Mononuclear cell (primary cell): ENCODE data around the gene KERA. TPM values are rescaled to one million over a fixed set of nuclear protein-coding genes. Genes with fewer than 3 reads are reported as not detected.

Experiments
- H3K27me3 ChIP-seq: 2 replicates; pipeline ENCODE4 v1.6.0; 2011; ENCODE audit warnings: low read length, control low read depth; ENCODE audit not compliant: insufficient read depth
- H3K4me1 ChIP-seq: 2 replicates; pipeline ENCODE4 v1.5.1; 2011; ENCODE audit warnings: mild to moderate bottlenecking, low read length, control low read depth; ENCODE audit not compliant: insufficient read depth
- H3K4me3 ChIP-seq: 2 replicates; pipeline ENCODE4 v1.5.1; 2011; ENCODE audit warnings: mild to moderate bottlenecking, low read length, moderate library complexity
- H3K9me3 ChIP-seq: 2 replicates; pipeline ENCODE4 v1.5.1; 2011; ENCODE audit warnings: low read depth, mild to moderate bottlenecking, control low read depth, low read length
- total RNA-seq: library from RNA; depleted of rRNA; stranded (reverse); fragments of >200 nt; gene quantifications from one replicate; pipeline ENCODE4 v1.2.3, GENCODE V29; 2012

The KERA gene, protein sequence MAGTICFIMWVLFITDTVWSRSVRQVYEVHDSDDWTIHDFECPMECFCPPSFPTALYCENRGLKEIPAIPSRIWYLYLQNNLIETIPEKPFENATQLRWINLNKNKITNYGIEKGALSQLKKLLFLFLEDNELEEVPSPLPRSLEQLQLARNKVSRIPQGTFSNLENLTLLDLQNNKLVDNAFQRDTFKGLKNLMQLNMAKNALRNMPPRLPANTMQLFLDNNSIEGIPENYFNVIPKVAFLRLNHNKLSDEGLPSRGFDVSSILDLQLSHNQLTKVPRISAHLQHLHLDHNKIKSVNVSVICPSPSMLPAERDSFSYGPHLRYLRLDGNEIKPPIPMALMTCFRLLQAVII
- not detected for total RNA-seq

DNA sequence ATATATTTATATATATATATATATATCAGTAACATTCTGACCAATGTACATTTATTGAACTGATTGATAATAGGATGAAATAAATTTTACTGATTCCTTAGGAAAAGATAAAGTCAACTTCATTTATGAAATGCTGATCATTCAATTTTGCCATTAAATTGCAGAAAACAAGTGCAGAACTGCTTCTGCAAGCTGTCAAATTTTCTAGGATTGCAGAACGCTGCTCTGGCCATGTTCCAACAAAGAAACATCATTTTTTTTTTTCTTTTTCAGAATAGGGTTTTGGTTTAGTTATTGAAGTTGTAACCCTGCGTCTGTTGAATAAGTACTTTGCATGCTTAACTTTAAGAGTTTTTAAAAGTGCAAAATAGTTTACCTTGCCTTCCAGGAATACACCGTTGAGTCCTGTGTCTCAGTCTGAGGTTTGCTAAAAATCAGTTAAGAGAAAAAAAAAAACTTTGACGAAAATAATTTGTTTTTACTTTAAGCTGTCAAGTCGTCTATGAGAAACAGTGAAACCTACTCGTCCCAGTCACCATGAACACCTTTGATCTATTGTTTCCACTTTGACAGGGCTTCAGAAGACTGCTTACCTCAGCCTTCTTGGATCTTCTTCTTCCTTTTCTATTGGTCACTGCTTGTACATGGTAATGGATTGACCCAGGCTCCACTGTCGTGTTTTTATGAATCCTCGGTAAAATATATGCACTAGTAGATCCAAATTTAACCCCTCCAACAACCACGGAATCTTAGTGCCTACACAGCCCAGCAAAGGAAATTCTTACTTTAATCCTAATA lies at the start of gene KERA:
Gene KERA (minus strand): TSS at position 657 of the 798 bp plus-strand sequence. CDS start 1,743 bp downstream, outside the sequence.
- H3K27me3 ChIP-seq = no peaks in the 10 kb centered on the region
- H3K9me3 ChIP-seq = no peaks in the 10 kb centered on the region
- H3K4me1 ChIP-seq = no peaks in the 10 kb centered on the region
- H3K4me3 ChIP-seq = no peak within 1 kb of the TSS

DNA sequence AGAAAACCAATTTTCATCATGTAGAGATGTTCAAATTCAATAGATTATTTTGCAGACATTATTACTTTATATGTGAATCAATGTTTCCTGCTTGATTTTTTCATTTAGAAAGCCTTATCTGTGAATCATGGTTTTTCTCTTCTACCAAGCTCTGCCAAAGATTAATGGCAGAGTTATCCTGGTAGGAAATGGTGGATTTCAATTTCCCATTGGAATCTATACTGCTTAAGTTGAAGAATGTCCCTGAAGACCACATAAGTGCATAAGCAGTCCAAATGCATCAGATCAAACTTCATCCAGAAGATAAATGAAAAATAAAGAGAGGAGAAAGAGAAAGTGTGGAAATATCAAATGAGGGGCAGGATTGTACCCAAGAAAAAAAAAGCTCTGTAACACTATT lies 48.5 kb upstream of the KERA start:
- Histone ChIP-seq H3K9me3 (no peaks in the 10 kb centered on the region), H3K4me3 (no peak overlapping the region), H3K27me3 (no peaks in the 10 kb centered on the region), H3K4me1 (no peaks in the 10 kb centered on the region)

DNA sequence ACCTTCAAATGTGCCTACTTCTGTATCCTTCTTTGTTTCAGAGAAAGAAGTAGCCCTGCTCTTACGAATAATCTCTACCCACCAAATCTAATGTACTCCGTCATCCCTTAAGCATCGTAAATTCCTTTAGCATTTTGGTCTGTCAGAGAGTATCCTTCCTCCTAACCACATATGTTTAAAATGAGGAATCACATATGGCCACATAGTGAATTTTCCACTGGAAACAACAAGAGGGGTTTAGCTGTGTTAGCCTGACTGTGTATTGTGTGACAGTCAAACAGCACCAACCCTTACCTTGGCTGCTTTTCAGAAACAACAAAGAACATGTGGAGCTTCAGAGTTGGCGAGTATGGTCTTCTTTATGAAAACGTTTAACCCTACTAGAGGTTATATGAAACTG lies 48.0 kb upstream of the KERA start:
- H3K9me3 ChIP-seq = no peaks in the 10 kb centered on the region
- no peak overlapping the region for H3K4me3 ChIP-seq
- H3K27me3 ChIP-seq = no peaks in the 10 kb centered on the region
- H3K4me1 ChIP-seq = no peaks in the 10 kb centered on the region

DNA sequence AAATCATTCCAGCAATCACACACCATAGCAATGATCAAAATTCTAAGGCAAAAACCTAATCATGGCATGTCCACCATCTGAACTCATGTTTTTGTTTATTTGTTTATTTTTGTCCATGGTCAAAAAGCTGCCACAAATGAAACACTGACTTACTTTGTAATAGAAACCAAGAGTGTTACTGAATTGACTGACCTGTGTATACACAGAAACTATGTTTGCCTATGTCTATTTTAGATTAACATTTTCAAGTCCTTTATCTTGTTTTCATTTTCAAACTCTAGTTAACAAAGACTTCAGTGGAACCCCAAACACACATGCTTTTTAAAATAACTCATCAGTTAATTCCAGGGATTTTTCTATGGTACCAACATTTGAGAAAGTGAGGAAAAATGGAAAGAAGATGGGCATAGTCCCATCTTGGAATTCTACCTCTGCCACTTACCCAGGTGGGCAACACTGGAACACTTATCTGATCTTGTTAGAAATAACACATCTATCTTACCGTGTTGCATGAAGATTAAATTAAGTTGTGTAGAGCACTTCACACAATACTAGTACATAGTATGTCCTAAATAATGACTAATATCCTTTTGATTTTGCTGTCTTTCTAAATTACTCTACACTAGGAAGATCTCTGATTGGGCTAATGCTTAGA lies 47.1 kb upstream of the KERA start:
- Histone ChIP-seq H3K9me3 (no peaks in the 10 kb centered on the region), H3K4me3 (no peak overlapping the region)

GRCh38 chr12:91103624-91104023 lies 45.8 kb upstream of the KERA start:
- H3K4me3 ChIP-seq = no peak overlapping the region
- H3K27me3 ChIP-seq = no peaks in the 10 kb centered on the region
- H3K4me1 ChIP-seq = no peaks in the 10 kb centered on the region
- no peaks in the 10 kb centered on the region for H3K9me3 ChIP-seq

More for the DNA sequence above, 47.1 kb upstream of the KERA start:
- Histone ChIP-seq H3K27me3 (no peaks in the 10 kb centered on the region), H3K4me1 (no peaks in the 10 kb centered on the region)

DNA sequence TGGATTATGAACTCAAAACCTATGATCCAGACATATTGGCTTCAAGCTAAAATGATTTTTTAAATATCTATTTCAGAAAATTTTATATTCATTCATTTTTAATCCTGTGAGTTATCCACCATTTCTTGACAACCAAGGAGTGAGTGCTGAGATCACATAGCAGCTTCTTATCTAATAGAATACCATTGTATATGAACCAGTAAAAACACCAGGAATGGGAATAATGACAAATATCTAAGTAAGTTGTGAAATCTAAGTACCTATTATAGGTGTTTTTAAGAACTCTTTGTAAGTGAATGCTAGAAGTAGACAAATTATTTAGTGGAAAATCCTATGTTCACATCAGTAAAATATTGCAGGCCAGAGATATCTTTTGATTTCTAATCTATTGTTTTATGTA lies 45.3 kb upstream of the KERA start:
- Histone ChIP-seq H3K27me3 (no peaks in the 10 kb centered on the region), H3K4me3 (no peak overlapping the region), H3K9me3 (no peaks in the 10 kb centered on the region)

DNA sequence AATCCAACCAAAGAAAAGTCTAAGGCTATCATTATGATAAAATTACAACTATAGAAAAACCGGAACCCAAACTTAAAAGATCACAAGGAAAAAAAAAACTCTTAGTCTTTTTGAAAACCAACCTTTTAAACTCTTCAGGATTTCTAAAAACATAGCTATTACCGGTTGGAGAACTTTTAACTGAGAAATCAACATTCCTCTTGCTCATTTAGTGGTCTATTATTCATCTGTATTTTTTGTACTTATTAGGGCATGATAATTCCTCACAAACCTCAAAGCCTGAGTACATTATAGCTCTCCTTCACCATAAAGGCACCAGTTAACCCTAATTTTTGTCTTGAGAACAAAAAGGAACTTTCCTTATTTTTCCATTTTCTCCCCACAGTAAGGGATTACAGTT lies 43.1 kb upstream of the KERA start:
- Histone ChIP-seq H3K27me3 (no peaks in the 10 kb centered on the region), H3K4me3 (no peak overlapping the region), H3K4me1 (no peaks in the 10 kb centered on the region), H3K9me3 (no peaks in the 10 kb centered on the region)

More for the DNA sequence above, 45.3 kb upstream of the KERA start:
- H3K4me1 ChIP-seq = no peaks in the 10 kb centered on the region

GRCh38 chr12:91099836-91100235 lies 42.0 kb upstream of the KERA start:
- H3K9me3 ChIP-seq = no peaks in the 10 kb centered on the region

GRCh38 chr12:91099341-91099740 lies 41.5 kb upstream of the KERA start:
- Histone ChIP-seq H3K4me1 (no peaks in the 10 kb centered on the region), H3K27me3 (no peaks in the 10 kb centered on the region), H3K4me3 (no peak overlapping the region), H3K9me3 (no peaks in the 10 kb centered on the region)

More at GRCh38 chr12:91099836-91100235, 42.0 kb upstream of the KERA start:
- no peaks in the 10 kb centered on the region for H3K4me1 ChIP-seq
- H3K27me3 ChIP-seq = no peaks in the 10 kb centered on the region
- H3K4me3 ChIP-seq = no peak overlapping the region

DNA sequence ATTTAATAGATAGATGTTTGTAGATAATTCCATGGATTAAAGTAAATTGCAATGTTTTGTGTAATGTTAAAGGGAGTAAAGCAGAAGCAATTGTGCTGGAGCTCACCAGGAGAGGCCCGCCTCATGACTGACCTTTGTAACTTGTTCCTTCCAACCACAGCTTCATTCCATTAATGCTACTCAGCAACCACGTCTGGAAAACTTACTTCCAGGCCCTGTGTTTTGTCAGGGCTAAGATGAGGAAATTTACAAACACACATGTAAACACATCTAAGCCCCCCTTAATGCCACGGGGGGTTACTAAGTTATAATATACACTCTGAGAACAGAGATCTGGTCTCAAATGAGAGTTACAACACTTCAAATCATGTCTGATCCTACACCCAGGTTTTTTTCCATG lies 41.1 kb upstream of the KERA start:
- no peaks in the 10 kb centered on the region for H3K4me1 ChIP-seq
- no peaks in the 10 kb centered on the region for H3K9me3 ChIP-seq
- H3K4me3 ChIP-seq = no peak overlapping the region
- H3K27me3 ChIP-seq = no peaks in the 10 kb centered on the region

- Histone ChIP-seq H3K27me3 (no peaks in the 10 kb centered on the region), H3K4me3 (no peak overlapping the region), H3K4me1 (no peaks in the 10 kb centered on the region)
Observed at GRCh38 chr12:91098461-91098860, 40.6 kb upstream of the KERA start.

GRCh38 chr12:91094957-91095356 lies 37.1 kb upstream of the KERA start:
- no peaks in the 10 kb centered on the region for H3K4me1 ChIP-seq
- no peaks in the 10 kb centered on the region for H3K27me3 ChIP-seq
- H3K9me3 ChIP-seq = peaks cover 4% of the 10 kb centered on the region
- no peak overlapping the region for H3K4me3 ChIP-seq

More at GRCh38 chr12:91098461-91098860, 40.6 kb upstream of the KERA start:
- H3K9me3 ChIP-seq = no peaks in the 10 kb centered on the region

GRCh38 chr12:91094032-91094662 lies 36.3 kb upstream of the KERA start:
- H3K4me3 ChIP-seq = no peak overlapping the region
- H3K27me3 ChIP-seq = no peaks in the 10 kb centered on the region
- H3K4me1 ChIP-seq = no peaks in the 10 kb centered on the region
- H3K9me3 ChIP-seq = peaks cover 12% of the 10 kb centered on the region

GRCh38 chr12:91093341-91093740 lies 35.5 kb upstream of the KERA start:
- peaks cover 15% of the 10 kb centered on the region for H3K9me3 ChIP-seq
- no peaks in the 10 kb centered on the region for H3K27me3 ChIP-seq
- H3K4me1 ChIP-seq = no peaks in the 10 kb centered on the region
- H3K4me3 ChIP-seq = no peak overlapping the region
